Body of pancreas (tissue), 4 donors: ENCODE measurements around the gene CREG2.

Source experiments
- CTCF ChIP-seq, 7 experiments: fragments of 450-650 bp in 4 of 7; fragments of 200-600 bp in 3 of 7; sonication (generic) in 3 of 7; IDR thresholded peaks; one replicate each; pipeline ENCODE4 v1.5.1; 2016 to 2019; ENCODE audit warnings: antibody characterized with exemption in 7 of 7
- POLR2A ChIP-seq, 3 donors: fragments of 450-650 bp; IDR thresholded peaks; one replicate each; pipeline ENCODE4 v1.6.1; 2016; ENCODE audit warnings: antibody characterized with exemption in 3 of 3, mild to moderate bottlenecking in 2 of 3

- TF ChIP-seq POLR2A (IDR thresholded peaks at IDR 0.05) (no peak), CTCF (IDR thresholded peaks at IDR 0.05) (no peak)
Observed at GRCh38 chr2:101428422-101429176, 41.3 kb upstream of the CREG2 start.
